Peyer's patch (tissue), 4 donors: ENCODE data around the gene LRP4.

Experiments
- CTCF ChIP-seq, 6 experiments: fragments of 450-650 bp in 4 of 6; fragments of 200-600 bp in 2 of 6; sonication (generic) in 1 of 6; IDR thresholded peaks; one replicate each; pipeline ENCODE4 v1.5.1; 2017 to 2019; ENCODE audit warnings: antibody characterized with exemption in 6 of 6, mild to moderate bottlenecking in 3 of 6, moderate library complexity in 1 of 6
- POLR2A ChIP-seq, 2 donors: fragments of 450-650 bp; IDR thresholded peaks; one replicate each; pipeline ENCODE4 v1.5.1; 2017; ENCODE audit warnings: antibody characterized with exemption in 2 of 2, mild to moderate bottlenecking in 2 of 2, moderate library complexity in 2 of 2

- no peak for TF ChIP-seq CTCF (IDR thresholded peaks at IDR 0.05)
- no peak for TF ChIP-seq POLR2A (IDR thresholded peaks at IDR 0.05)
Observed at GRCh38 chr11:46850829-46851380, 67.4 kb downstream of the LRP4 start.
